Glutamatergic neuron (in vitro differentiated cells): ENCODE measurements around the gene KNDC1. TPM values are rescaled to one million over a fixed set of nuclear protein-coding genes. Genes with fewer than 3 reads are reported as not detected.

Experiments used
- DNase-seq: peaks from one replicate; pipeline ENCODE4 v3.0.0; 2022
- H3K27ac Mint-ChIP-seq: one replicate; pipeline ENCODE4 v1.8.0; 2020; ENCODE audit warnings: mild to moderate bottlenecking, mixed read lengths, inconsistent platforms; ENCODE audit not compliant: unreplicated experiment
- H3K27me3 Mint-ChIP-seq: one replicate; pipeline ENCODE4 v1.8.0; 2020; ENCODE audit warnings: mild to moderate bottlenecking, moderate library complexity, mixed read lengths, inconsistent platforms; ENCODE audit not compliant: unreplicated experiment
- H3K36me3 Mint-ChIP-seq: one replicate; pipeline ENCODE4 v1.8.0; 2020; ENCODE audit warnings: mild to moderate bottlenecking, mixed read lengths, inconsistent platforms; ENCODE audit not compliant: unreplicated experiment
- H3K4me1 Mint-ChIP-seq: one replicate; pipeline ENCODE4 v1.8.0; 2020; ENCODE audit warnings: mild to moderate bottlenecking, low read depth, mixed read lengths, inconsistent platforms; ENCODE audit not compliant: unreplicated experiment
- H3K4me3 Mint-ChIP-seq: one replicate; pipeline ENCODE4 v1.8.0; 2020; ENCODE audit warnings: mild to moderate bottlenecking, mixed read lengths, inconsistent platforms; ENCODE audit not compliant: unreplicated experiment
- H3K9me3 Mint-ChIP-seq: one replicate; pipeline ENCODE4 v1.8.0; 2020; ENCODE audit warnings: mild to moderate bottlenecking, moderate library complexity, mixed read lengths, inconsistent platforms; ENCODE audit not compliant: unreplicated experiment
- CTCF ChIP-seq: fragments of 200-600 bp; sonication (generic); IDR thresholded peaks from one replicate; pipeline ENCODE4 v1.5.0; 2021; ENCODE audit not compliant: partially characterized antibody, unreplicated experiment
- total RNA-seq: library from RNA; stranded (reverse); fragmentation: NEBNext Ultra II Directional; extraction: Animal tissue kit (Norgen Biotek cat#: 25700); gene quantifications from one replicate; pipeline ENCODE4 v1.2.1, GENCODE V29; 2021; ENCODE audit not compliant: unreplicated experiment

The KNDC1 gene
- total RNA-seq, 1 donor from 2014 or later: 7.4 TPM

GRCh38 chr10:133266056-133266795 is 106.2 kb downstream of the KNDC1 start:
- no peak for TF ChIP-seq CTCF
- Mint-ChIP-seq H3K4me3 (no peak overlapping the region), H3K27ac (no peak overlapping the region), H3K27me3 (peaks cover 11% of the 10 kb centered on the region), H3K9me3 (no peaks in the 10 kb centered on the region), H3K4me1 (peaks cover 7% of the 10 kb centered on the region), H3K36me3 (no peaks in the 10 kb centered on the region)
- no peak for DNase-seq

- Mint-ChIP-seq H3K36me3 (no peaks in the 10 kb centered on the region), H3K4me3 (no peak overlapping the region), H3K27me3 (peaks cover 11% of the 10 kb centered on the region), H3K9me3 (no peaks in the 10 kb centered on the region), H3K27ac (no peak overlapping the region), H3K4me1 (peaks cover 7% of the 10 kb centered on the region)
- DNase-seq: no peak
- TF ChIP-seq CTCF: no peak
Observed at GRCh38 chr10:133267293-133267692, 107.3 kb downstream of the KNDC1 start.

- no peak overlapping the region for H3K4me3 Mint-ChIP-seq
- DNase-seq: no peak
- H3K27ac Mint-ChIP-seq: no peak overlapping the region
Observed at GRCh38 chr10:133267829-133268228, 107.8 kb downstream of the KNDC1 start.

GRCh38 chr10:133268532-133268931 is 108.5 kb downstream of the KNDC1 start:
- Mint-ChIP-seq H3K36me3 (no peaks in the 10 kb centered on the region), H3K27me3 (peaks cover 7% of the 10 kb centered on the region), H3K27ac (no peak overlapping the region), H3K9me3 (no peaks in the 10 kb centered on the region), H3K4me3 (no peak overlapping the region), H3K4me1 (no peaks in the 10 kb centered on the region)
- TF ChIP-seq CTCF: no peak
- DNase-seq: no peak

More at GRCh38 chr10:133267829-133268228, 107.8 kb downstream of the KNDC1 start:
- Mint-ChIP-seq H3K27me3 (peaks cover 10% of the 10 kb centered on the region), H3K4me1 (peaks cover 3% of the 10 kb centered on the region), H3K9me3 (no peaks in the 10 kb centered on the region), H3K36me3 (no peaks in the 10 kb centered on the region)
- no peak for TF ChIP-seq CTCF

- no peak overlapping the region for H3K4me3 Mint-ChIP-seq
- no peaks in the 10 kb centered on the region for H3K4me1 Mint-ChIP-seq
- no peak overlapping the region for H3K27ac Mint-ChIP-seq
- H3K27me3 Mint-ChIP-seq: peaks cover 7% of the 10 kb centered on the region
- no peak for TF ChIP-seq CTCF
- no peaks in the 10 kb centered on the region for H3K36me3 Mint-ChIP-seq
- no peaks in the 10 kb centered on the region for H3K9me3 Mint-ChIP-seq
- DNase-seq: no peak
Observed at GRCh38 chr10:133269367-133269766, 109.3 kb downstream of the KNDC1 start.
